Measurements from ENCODE around the gene VSX1.

VSX1 gene

GRCh38 chr20:25064561-25065071, 17.3 kb downstream of the VSX1 start:
- no peak overlapping the region for H3K4me3 ChIP-seq (ENCODE audit: low read depth, low read length)
- DNase-seq (ENCODE audit: low read depth), result no peak

GRCh38 chr20:25063981-25064380, 18.0 kb downstream of the VSX1 start:
- no peak for TF ChIP-seq CTCF (IDR thresholded peaks at IDR 0.05; ENCODE audit: low read depth, low read length)
- TF ChIP-seq MYC (IDR thresholded peaks at IDR 0.05; ENCODE audit: low read depth, low read length), result no peak
- no peak for DNase-seq (ENCODE audit: low read depth)
- H3K4me3 ChIP-seq (ENCODE audit: low read depth, low read length), result no peak overlapping the region

More at GRCh38 chr20:25064561-25065071, 17.3 kb downstream of the VSX1 start:
- no peak for TF ChIP-seq CTCF (IDR thresholded peaks at IDR 0.05; ENCODE audit: low read depth, low read length)
- no peak for TF ChIP-seq MAX (IDR thresholded peaks at IDR 0.05; ENCODE audit: low read depth, low read length)
- TF ChIP-seq POLR2A (IDR thresholded peaks at IDR 0.05; ENCODE audit: extremely low read depth, insufficient read length), result no peak
- TF ChIP-seq MYC (IDR thresholded peaks at IDR 0.05; ENCODE audit: low read depth, low read length), result no peak

GRCh38 chr20:25063546-25063945, 18.4 kb downstream of the VSX1 start:
- DNase-seq (ENCODE audit: low read depth), result no peak
- H3K4me3 ChIP-seq (ENCODE audit: low read depth, low read length), result no peak overlapping the region
- TF ChIP-seq MYC (IDR thresholded peaks at IDR 0.05; ENCODE audit: low read depth, low read length) (no peak), MAX (IDR thresholded peaks at IDR 0.05; ENCODE audit: low read depth, low read length) (no peak), CTCF (IDR thresholded peaks at IDR 0.05; ENCODE audit: low read depth, low read length) (no peak), POLR2A (IDR thresholded peaks at IDR 0.05; ENCODE audit: extremely low read depth, insufficient read length) (no peak)

- no peak overlapping the region for H3K4me3 ChIP-seq (ENCODE audit: low read depth, low read length)
- no peak for DNase-seq (ENCODE audit: low read depth)
- no peak for TF ChIP-seq CTCF (IDR thresholded peaks at IDR 0.05; ENCODE audit: low read depth, low read length)
- TF ChIP-seq POLR2A (IDR thresholded peaks at IDR 0.05; ENCODE audit: extremely low read depth, insufficient read length), result no peak
Measured at GRCh38 chr20:25062841-25063240, 19.1 kb downstream of the VSX1 start.

- no peak for DNase-seq (ENCODE audit: low read depth)
- no peak for TF ChIP-seq MAX (IDR thresholded peaks at IDR 0.05; ENCODE audit: low read depth, low read length)
- TF ChIP-seq MYC (IDR thresholded peaks at IDR 0.05; ENCODE audit: low read depth, low read length), result no peak
- TF ChIP-seq POLR2A (IDR thresholded peaks at IDR 0.05; ENCODE audit: extremely low read depth, insufficient read length), result no peak
- TF ChIP-seq CTCF (IDR thresholded peaks at IDR 0.05; ENCODE audit: low read depth, low read length), result no peak
- no peak overlapping the region for H3K4me3 ChIP-seq (ENCODE audit: low read depth, low read length)
Measured at GRCh38 chr20:25061821-25062530, 20.0 kb downstream of the VSX1 start.

Data from NB4 (cell line).